SU-DHL-6 (cell line): ENCODE data around the gene BCAN.

ENCODE experiments used
- CTCF ChIP-seq: fragments of 200-600 bp; sonication (generic); IDR thresholded peaks from one replicate; pipeline ENCODE4 v1.5.1; 2017; ENCODE audit warnings: antibody characterized with exemption, mild to moderate bottlenecking, low read length, moderate library complexity; ENCODE audit not compliant: insufficient read depth, poor library complexity, severe bottlenecking
- EZH2phosphoT487 ChIP-seq: fragments of 200-600 bp; sonication (generic), shearing (Covaris generic); conservative IDR thresholded peaks from 2 replicates; pipeline ENCODE4 v1.6.1; 2018; ENCODE audit warnings: mild to moderate bottlenecking, antibody characterized with exemption, low read length, moderate library complexity, mixed read lengths

GRCh38 chr1:156608981-156609380, 32.9 kb upstream of the BCAN start:
- peak; percentile 64 for TF ChIP-seq CTCF
- no peak for TF ChIP-seq EZH2phosphoT487
